ENCODE results near the gene UACA.
"Not testable (repeated sequence)": the region's sequence is repeated elsewhere in the genome, so short reads cannot be mapped to it uniquely, and the experiment has no call there.

UACA gene

DNA sequence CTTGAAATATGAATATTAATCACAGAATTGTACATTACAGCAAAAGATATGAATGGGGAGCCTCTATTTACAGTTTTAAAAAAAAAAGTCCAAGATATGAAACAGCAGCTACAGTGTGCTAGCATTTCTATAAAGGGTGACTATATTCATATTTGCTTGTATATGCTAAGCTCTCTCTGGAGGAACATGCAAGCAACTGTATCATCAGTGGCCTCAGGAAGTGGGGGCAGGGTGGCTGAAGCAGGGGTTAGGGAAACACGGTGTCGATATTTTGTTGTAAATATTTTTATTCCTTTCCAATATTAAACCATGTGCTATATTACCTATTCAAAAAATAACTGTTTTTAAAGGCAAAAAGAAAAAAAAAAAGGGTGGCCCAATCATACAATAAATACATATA lies 2.3 kb downstream of the UACA start:
- no peak for FAIRE-seq
- TF ChIP-seq PAX5 (IDR thresholded peaks at IDR 0.05; ENCODE audit: insufficient read depth, low read length, severe bottlenecking) = no peak
- TF ChIP-seq SPI1 (IDR thresholded peaks at IDR 0.05; ENCODE audit: low read depth, low read length) = no peak
- TF ChIP-seq TAF1 (IDR thresholded peaks at IDR 0.05; ENCODE audit: low read depth, low read length) = no peak
- no peak for TF ChIP-seq POLR2A (IDR thresholded peaks at IDR 0.05; ENCODE audit: low read depth, low read length)
- TF ChIP-seq POLR2AphosphoS5 (IDR thresholded peaks at IDR 0.05; ENCODE audit: low read depth, low read length) = no peak
- no peak for TF ChIP-seq POU2F2 (IDR thresholded peaks at IDR 0.05; ENCODE audit: low read depth, low read length)
- DNase-seq (ENCODE audit: insufficient read length, low spot score) = no peak

DNA sequence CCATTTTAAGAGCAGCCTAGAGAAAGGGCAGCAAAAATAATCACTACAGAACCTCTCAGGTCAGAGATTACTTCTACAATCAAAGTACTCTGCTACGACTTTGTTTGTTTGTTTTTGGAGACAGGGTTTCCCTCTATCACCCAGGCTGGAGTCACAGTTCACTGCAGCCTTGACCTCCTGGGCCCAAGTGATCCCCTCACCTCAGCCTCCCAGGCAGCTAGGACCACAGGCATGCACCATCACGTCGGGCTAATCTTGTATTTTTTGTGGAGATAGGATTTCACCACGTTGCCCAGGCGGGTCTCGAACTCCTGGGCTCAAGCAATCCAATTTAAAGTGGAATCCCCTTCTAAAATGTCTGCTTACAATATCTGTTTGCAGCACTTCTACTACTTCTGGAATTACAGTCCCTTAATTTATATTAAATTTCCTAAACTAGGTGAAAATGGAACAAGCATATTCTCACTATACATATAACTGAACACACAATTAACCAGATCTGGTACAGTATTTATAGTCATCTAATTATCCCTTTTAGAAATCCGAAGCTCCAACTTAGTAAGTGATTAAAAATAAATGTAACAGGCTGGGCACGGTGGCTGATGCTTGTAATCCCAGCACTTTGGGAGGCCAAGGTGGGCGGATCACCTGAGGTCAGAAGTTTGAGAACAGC lies 4.4 kb downstream of the UACA start:
- DNase-seq (ENCODE audit: insufficient read length, low spot score) (no peak), FAIRE-seq (no peak)
- TF ChIP-seq TAF1 (IDR thresholded peaks at IDR 0.05; ENCODE audit: low read depth, low read length) (no peak), POU2F2 (IDR thresholded peaks at IDR 0.05; ENCODE audit: low read depth, low read length) (no peak), SPI1 (IDR thresholded peaks at IDR 0.05; ENCODE audit: low read depth, low read length) (no peak), POLR2AphosphoS5 (IDR thresholded peaks at IDR 0.05; ENCODE audit: low read depth, low read length) (no peak)

DNA sequence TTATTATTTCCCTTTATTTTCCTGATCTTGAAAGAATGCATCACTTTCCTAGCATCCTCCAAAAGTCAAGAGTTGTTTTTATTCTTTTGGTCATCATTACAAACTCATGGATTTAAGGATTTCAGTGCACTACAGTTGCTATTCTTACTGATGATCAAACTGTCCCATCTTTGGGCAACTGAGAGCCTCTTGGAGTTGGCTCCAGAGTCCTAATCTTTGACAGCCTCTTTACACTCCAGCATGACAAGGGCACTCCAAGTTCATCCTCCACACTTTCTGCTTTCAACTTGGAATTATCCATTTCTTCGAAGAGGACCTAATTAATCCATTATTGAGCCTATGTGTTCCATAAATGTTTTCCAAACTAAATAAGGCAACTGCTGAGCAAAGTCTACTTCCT lies 5.7 kb downstream of the UACA start:
- DNase-seq (ENCODE audit: insufficient read length, low spot score) (no peak), FAIRE-seq (no peak)
- no peak for TF ChIP-seq POU2F2 (IDR thresholded peaks at IDR 0.05; ENCODE audit: low read depth, low read length)
- TF ChIP-seq TAF1 (IDR thresholded peaks at IDR 0.05; ENCODE audit: low read depth, low read length) = no peak
- TF ChIP-seq PAX5 (IDR thresholded peaks at IDR 0.05; ENCODE audit: insufficient read depth, low read length, severe bottlenecking) = no peak
- no peak for TF ChIP-seq SPI1 (IDR thresholded peaks at IDR 0.05; ENCODE audit: low read depth, low read length)
- no peak for TF ChIP-seq POLR2AphosphoS5 (IDR thresholded peaks at IDR 0.05; ENCODE audit: low read depth, low read length)
- TF ChIP-seq POLR2A (IDR thresholded peaks at IDR 0.05; ENCODE audit: low read depth, low read length) = no peak

DNA sequence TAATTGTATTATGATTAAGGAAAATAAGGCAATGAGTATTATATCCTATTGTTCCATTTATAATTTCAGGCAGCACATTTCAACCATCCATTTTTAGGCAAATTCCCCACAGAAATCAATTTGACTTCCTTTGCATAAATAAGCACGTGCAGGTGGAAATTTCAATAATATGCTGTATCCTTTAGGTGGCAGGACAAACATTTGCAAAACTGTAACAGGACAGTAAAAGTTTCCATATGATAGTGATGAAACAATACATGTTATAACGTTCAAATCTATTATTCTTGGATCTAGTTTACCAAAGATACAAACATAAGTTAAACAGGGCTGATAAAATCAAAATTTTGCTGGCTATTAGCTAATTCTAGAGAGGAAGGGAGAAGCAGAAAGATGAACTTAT lies 8.5 kb downstream of the UACA start:
- DNase-seq (ENCODE audit: insufficient read length, low spot score) (no peak), FAIRE-seq (no peak)
- TF ChIP-seq POU2F2 (IDR thresholded peaks at IDR 0.05; ENCODE audit: low read depth, low read length) (no peak), TAF1 (IDR thresholded peaks at IDR 0.05; ENCODE audit: low read depth, low read length) (no peak), POLR2A (IDR thresholded peaks at IDR 0.05; ENCODE audit: low read depth, low read length) (no peak), POLR2AphosphoS5 (IDR thresholded peaks at IDR 0.05; ENCODE audit: low read depth, low read length) (no peak), PAX5 (IDR thresholded peaks at IDR 0.05; ENCODE audit: insufficient read depth, low read length, severe bottlenecking) (no peak)

DNA sequence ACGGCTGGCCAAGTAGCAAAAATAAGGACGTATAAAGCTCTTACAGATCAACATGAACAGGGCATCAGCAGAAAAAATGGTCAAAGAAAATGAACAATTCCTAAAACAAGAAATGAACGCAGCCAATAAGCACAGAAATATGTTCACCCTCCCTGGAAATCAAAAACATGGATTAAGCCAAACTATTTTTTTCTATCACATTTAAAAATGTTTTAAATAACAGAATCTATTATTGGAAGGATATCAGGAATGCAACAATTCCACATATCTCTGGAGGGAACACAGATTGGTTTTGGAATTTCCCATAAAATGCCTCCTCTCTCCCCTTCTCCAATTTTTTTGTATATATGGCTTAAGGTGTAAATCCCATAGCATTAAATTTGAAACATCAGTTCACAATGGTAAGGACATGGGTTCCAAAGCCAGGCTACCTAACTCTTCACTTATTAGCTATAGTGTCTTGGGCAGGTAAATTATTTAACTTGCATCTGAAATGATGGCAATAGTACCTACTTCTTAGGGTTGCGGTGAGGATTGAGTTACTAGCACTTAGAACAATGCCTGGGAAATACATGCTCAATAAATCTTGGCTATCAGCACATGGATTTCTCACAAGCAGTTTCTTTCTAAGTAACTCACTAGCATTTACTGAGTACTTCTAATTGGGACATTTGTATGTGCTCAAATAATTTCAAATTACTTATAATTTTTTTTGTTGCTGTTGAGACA lies 10.1 kb downstream of the UACA start:
- FAIRE-seq = no peak
- no peak for DNase-seq (ENCODE audit: insufficient read length, low spot score)
- no peak for TF ChIP-seq POLR2AphosphoS5 (IDR thresholded peaks at IDR 0.05; ENCODE audit: low read depth, low read length)
- TF ChIP-seq TAF1 (IDR thresholded peaks at IDR 0.05; ENCODE audit: low read depth, low read length) = no peak
- TF ChIP-seq POU2F2 (IDR thresholded peaks at IDR 0.05; ENCODE audit: low read depth, low read length) = no peak
- no peak for TF ChIP-seq PAX5 (IDR thresholded peaks at IDR 0.05; ENCODE audit: insufficient read depth, low read length, severe bottlenecking)
- no peak for TF ChIP-seq POLR2A (IDR thresholded peaks at IDR 0.05; ENCODE audit: low read depth, low read length)
- no peak for TF ChIP-seq SPI1 (IDR thresholded peaks at IDR 0.05; ENCODE audit: low read depth, low read length)

DNA sequence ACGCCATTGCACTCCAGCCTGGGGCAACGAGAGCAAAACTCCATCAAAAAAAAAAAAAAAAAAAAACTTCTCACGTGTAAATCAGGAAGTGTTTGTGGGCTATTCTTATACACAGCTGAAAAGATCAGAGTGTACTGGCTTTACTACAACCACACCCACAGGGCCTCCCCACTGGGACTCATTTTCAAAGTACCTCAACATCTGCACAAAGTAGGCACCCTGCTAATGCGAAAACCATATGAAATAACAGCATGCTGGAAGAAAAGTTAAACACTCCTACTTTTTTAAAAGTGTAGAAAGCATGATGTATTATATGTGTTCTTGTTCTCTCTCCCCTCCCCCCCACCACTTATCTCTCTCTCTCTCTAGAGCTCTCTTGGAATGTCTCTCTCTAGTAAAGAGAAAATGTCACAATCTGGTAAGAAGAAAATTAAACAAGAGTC lies 11.1 kb downstream of the UACA start:
- TF ChIP-seq POLR2A (IDR thresholded peaks at IDR 0.05; ENCODE audit: low read depth, low read length) (no peak), POLR2AphosphoS5 (IDR thresholded peaks at IDR 0.05; ENCODE audit: low read depth, low read length) (no peak), PAX5 (IDR thresholded peaks at IDR 0.05; ENCODE audit: insufficient read depth, low read length, severe bottlenecking) (no peak), POU2F2 (IDR thresholded peaks at IDR 0.05; ENCODE audit: low read depth, low read length) (no peak), TAF1 (IDR thresholded peaks at IDR 0.05; ENCODE audit: low read depth, low read length) (no peak), SPI1 (IDR thresholded peaks at IDR 0.05; ENCODE audit: low read depth, low read length) (no peak)
- FAIRE-seq (no peak), DNase-seq (ENCODE audit: insufficient read length, low spot score) (no peak)

DNA sequence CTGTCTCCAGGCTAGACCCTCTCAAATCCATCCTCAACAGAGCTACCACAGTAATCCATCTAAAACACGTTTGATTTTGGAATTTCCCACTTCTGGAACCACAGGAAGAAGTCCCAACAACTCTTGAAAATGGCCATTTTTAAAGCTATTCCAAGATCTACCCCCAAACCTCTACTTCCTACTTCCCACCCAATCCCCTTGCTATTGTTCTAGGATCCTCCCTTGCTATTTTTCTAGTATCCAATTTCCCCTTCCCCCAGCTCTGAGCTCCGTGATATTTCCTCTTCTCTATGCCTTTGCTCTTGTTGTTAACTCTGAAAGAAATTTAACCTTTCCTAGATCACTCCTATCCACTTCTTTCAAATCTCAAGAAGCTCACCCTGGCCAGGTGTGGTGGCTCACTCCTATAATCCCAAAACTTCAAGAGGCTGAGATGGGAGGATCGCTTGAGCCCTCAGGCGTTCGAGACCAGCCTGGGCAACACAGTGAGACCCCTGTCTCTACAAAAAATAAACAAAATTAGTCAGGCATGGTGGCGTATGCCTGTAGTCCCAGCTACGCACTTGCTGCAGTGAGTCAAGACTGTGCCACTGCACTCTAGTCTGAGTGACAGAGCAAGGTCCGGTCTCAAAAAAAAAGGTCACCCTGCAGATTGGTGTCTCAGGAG lies 13.0 kb downstream of the UACA start:
- TF ChIP-seq TAF1 (IDR thresholded peaks at IDR 0.05; ENCODE audit: low read depth, low read length) (no peak), SPI1 (IDR thresholded peaks at IDR 0.05; ENCODE audit: low read depth, low read length) (no peak), PAX5 (IDR thresholded peaks at IDR 0.05; ENCODE audit: insufficient read depth, low read length, severe bottlenecking) (no peak), POLR2AphosphoS5 (IDR thresholded peaks at IDR 0.05; ENCODE audit: low read depth, low read length) (no peak), POLR2A (IDR thresholded peaks at IDR 0.05; ENCODE audit: low read depth, low read length) (no peak), POU2F2 (IDR thresholded peaks at IDR 0.05; ENCODE audit: low read depth, low read length) (no peak)

DNA sequence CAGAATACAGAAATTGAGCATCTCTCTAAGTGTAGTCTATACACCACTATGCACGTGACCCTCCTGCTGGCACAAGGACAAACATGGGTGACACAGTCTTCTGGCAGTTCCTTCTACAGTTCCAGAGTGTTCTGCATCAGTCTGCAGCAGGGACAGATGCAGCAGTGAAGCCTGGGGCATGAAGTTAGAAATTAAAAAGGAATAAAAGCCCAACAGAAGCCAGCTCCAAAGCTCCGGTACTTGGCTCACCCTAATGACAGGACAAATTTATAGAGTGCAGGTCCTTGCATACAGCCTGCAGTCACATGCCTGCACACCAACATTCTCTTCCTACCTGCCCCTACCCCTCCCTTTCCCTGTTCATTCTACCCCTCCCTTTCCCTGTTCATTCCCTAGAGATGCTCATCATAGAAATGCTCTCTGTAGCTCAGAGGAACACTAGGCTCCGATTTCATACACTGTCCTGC lies 15.0 kb downstream of the UACA start:
- no peak for DNase-seq (ENCODE audit: insufficient read length, low spot score)
- no peak for FAIRE-seq
- TF ChIP-seq POLR2AphosphoS5 (IDR thresholded peaks at IDR 0.05; ENCODE audit: low read depth, low read length) = no peak
- TF ChIP-seq PAX5 (IDR thresholded peaks at IDR 0.05; ENCODE audit: insufficient read depth, low read length, severe bottlenecking) = no peak

More for the DNA sequence above, 13.0 kb downstream of the UACA start:
- no peak for FAIRE-seq
- no peak for DNase-seq (ENCODE audit: insufficient read length, low spot score)

DNA sequence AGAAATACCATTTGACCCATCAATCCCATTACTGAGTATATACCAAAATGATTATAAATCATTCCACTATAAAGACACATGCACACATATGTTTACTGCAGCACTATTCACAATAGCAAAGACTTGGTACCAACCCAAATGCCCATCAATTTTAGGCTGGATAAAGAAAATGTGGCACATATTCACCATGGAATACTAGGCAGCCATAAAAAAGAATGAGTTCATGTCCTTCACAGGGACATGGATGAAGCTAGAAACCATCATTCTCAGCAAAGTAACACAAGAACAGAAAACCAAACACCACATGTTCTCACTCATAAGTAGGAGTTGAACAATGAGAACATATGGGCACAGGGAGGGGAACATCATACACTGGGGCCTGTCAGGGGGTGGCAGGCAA lies 16.8 kb downstream of the UACA start:
- not testable (repeated sequence) for DNase-seq (ENCODE audit: insufficient read length, low spot score); FAIRE-seq

Measured in GM12891 (cell line).